Ecto neural progenitor cell (in vitro differentiated cells): Measurements from ENCODE around the gene CD3G.
A peak's percentile ranks its signal among the peaks of the same experiment; 100 is the strongest.
"Not testable (repeated sequence)": the region's sequence is repeated elsewhere in the genome, so short reads cannot be mapped to it uniquely, and the experiment has no call there.

ENCODE experiments used
- DNase-seq: peaks from one replicate; pipeline ENCODE4 v3.0.0-alpha.2; 2018; ENCODE audit warnings: low spot score

The CD3G gene

GRCh38 chr11:118379497-118379896 is 35.4 kb downstream of the CD3G start:
- no peak for DNase-seq

GRCh38 chr11:118380571-118380970 is 36.4 kb downstream of the CD3G start:
- DNase-seq: no peak

- DNase-seq: no peak
Observed at GRCh38 chr11:118382954-118383353, 38.8 kb downstream of the CD3G start.

- DNase-seq: no peak
Observed at GRCh38 chr11:118383657-118384056, 39.5 kb downstream of the CD3G start.

GRCh38 chr11:118396097-118396501 is 52.0 kb downstream of the CD3G start:
- DNase-seq: no peak

- no peak for DNase-seq
Observed at GRCh38 chr11:118397448-118397847, 53.3 kb downstream of the CD3G start.

GRCh38 chr11:118398791-118399559 is 54.8 kb downstream of the CD3G start:
- no peak for DNase-seq

GRCh38 chr11:118401151-118401879 is 57.2 kb downstream of the CD3G start, which contains the start of gene ATP5MG:
ATP5MG (plus strand) TSS chr11:118401606; CDS start chr11:118401666, 60 bp downstream.
- DNase-seq: peak; percentile 92

GRCh38 chr11:118401880-118402590 is 57.9 kb downstream of the CD3G start:
- no peak for DNase-seq

- DNase-seq: not testable (repeated sequence)
Observed at GRCh38 chr11:118402594-118402993, 58.5 kb downstream of the CD3G start.
